HS-27A (cell line): ENCODE data around the gene CPEB3.
A peak's percentile ranks its signal among the peaks of the same experiment; 100 is the strongest.

Experiments used
- DNase-seq: peaks from one replicate; pipeline ENCODE4 v3.0.0-alpha.2; 2012; ENCODE audit warnings: low read depth, missing footprints

The CPEB3 gene

GRCh38 chr10:92027141-92027540, 263.7 kb downstream of the CPEB3 start:
- no peak for DNase-seq

GRCh38 chr10:92025340-92025739, 265.5 kb downstream of the CPEB3 start:
- DNase-seq, result peak; percentile 2

GRCh38 chr10:92024700-92025099, 266.2 kb downstream of the CPEB3 start:
- DNase-seq, result peak; percentile 0

GRCh38 chr10:92014620-92015019, 276.3 kb downstream of the CPEB3 start:
- no peak for DNase-seq

- peak; percentile 14 for DNase-seq
Measured at GRCh38 chr10:92011560-92012214, 279.2 kb downstream of the CPEB3 start.

- no peak for DNase-seq
Measured at GRCh38 chr10:92010047-92010735, 280.7 kb downstream of the CPEB3 start.

- DNase-seq, result no peak
Measured at GRCh38 chr10:92009445-92009844, 281.4 kb downstream of the CPEB3 start.

GRCh38 chr10:92005978-92006377, 284.9 kb downstream of the CPEB3 start:
- DNase-seq, result no peak

GRCh38 chr10:92003258-92003657, 287.6 kb downstream of the CPEB3 start:
- DNase-seq, result no peak

GRCh38 chr10:92001995-92002394, 288.9 kb downstream of the CPEB3 start:
- no peak for DNase-seq

- no peak for DNase-seq
Measured at GRCh38 chr10:92001581-92001980, 289.3 kb downstream of the CPEB3 start.
